NCI-H2081 treated with DMSO at 0.1 percent for 48 hours (cell line): Measurements from ENCODE around the gene C11orf52.
"Not testable (repeated sequence)": the region's sequence is repeated elsewhere in the genome, so short reads cannot be mapped to it uniquely, and the experiment has no call there.

Source experiments
- DNase-seq: peaks from one replicate; lab custom pipeline; 2025; lab: John Stamatoyannopoulos, UW

The C11orf52 gene

GRCh38 chr11:111918390-111919256 is at the start of gene C11orf52:
Gene C11orf52, plus strand, starts transcription at chr11:111918913. Its CDS starts 60 bp downstream, at chr11:111918973.
- DNase-seq = peak; percentile 90

GRCh38 chr11:111870113-111870512 is 48.6 kb upstream of the C11orf52 start:
- DNase-seq = no peak

- DNase-seq = peak; percentile 7
Measured at GRCh38 chr11:111870522-111870885, 48.2 kb upstream of the C11orf52 start.

GRCh38 chr11:111870886-111871692 is 47.6 kb upstream of the C11orf52 start, which contains the start of gene ALG9:
Gene ALG9, minus strand, starts transcription at chr11:111871581. Its CDS starts 99 bp downstream, at chr11:111871482.
- DNase-seq = peak; percentile 47

GRCh38 chr11:111871693-111872161 is 47.0 kb upstream of the C11orf52 start:
- no peak for DNase-seq

GRCh38 chr11:111878385-111878848 is 40.3 kb upstream of the C11orf52 start:
- DNase-seq = no peak

GRCh38 chr11:111878849-111879636 is 39.7 kb upstream of the C11orf52 start, which contains the start of the genes CFAP68 and FDXACB1:
Gene CFAP68, plus strand, starts transcription at chr11:111879541. Its CDS starts 20 bp downstream, at chr11:111879561.
Gene FDXACB1, minus strand, starts transcription at chr11:111879165. Its CDS starts 33 bp downstream, at chr11:111879132.
- DNase-seq = peak; percentile 94

- no peak for DNase-seq
Measured at GRCh38 chr11:111879637-111879960, 39.1 kb upstream of the C11orf52 start.

GRCh38 chr11:111882202-111882601 is 36.5 kb upstream of the C11orf52 start:
- no peak for DNase-seq

GRCh38 chr11:111885053-111885452 is 33.7 kb upstream of the C11orf52 start:
- not testable (repeated sequence) for DNase-seq

- no peak for DNase-seq
Measured at GRCh38 chr11:111886032-111886431, 32.7 kb upstream of the C11orf52 start.

GRCh38 chr11:111886844-111887243 is 31.9 kb upstream of the C11orf52 start:
- no peak for DNase-seq

- no peak for DNase-seq
Measured at GRCh38 chr11:111905411-111905810, 13.3 kb upstream of the C11orf52 start.

GRCh38 chr11:111906680-111907079 is 12.0 kb upstream of the C11orf52 start:
- no peak for DNase-seq

GRCh38 chr11:111908639-111909305 is 9.9 kb upstream of the C11orf52 start:
- no peak for DNase-seq

- DNase-seq = no peak
Measured at GRCh38 chr11:111909378-111909777, 9.3 kb upstream of the C11orf52 start.

- DNase-seq = no peak
Measured at GRCh38 chr11:111910676-111911562, 7.8 kb upstream of the C11orf52 start.

GRCh38 chr11:111911563-111912401 is 6.9 kb upstream of the C11orf52 start, which contains the start of gene CRYAB:
Gene CRYAB, minus strand, starts transcription at chr11:111911770. Its CDS starts 46 bp downstream, at chr11:111911724.
- no peak for DNase-seq

- DNase-seq = no peak
Measured at GRCh38 chr11:111912535-111912934, 6.2 kb upstream of the C11orf52 start, which contains the start of gene HSPB2. Gene HSPB2, plus strand, starts transcription at chr11:111912734. Its CDS starts 96 bp downstream, at chr11:111912830.
